Neuronal stem cell (in vitro differentiated cells): ENCODE measurements around the gene DGKD.
A peak's percentile ranks its signal among the peaks of the same experiment; 100 is the strongest.

Experiments
- DNase-seq: peaks from one replicate; pipeline ENCODE4 v3.0.0-alpha.2; 2013; ENCODE audit warnings: low spot score
- H2AFZ ChIP-seq: one replicate; pipeline ENCODE4 v1.6.1; 2013; ENCODE audit warnings: mild to moderate bottlenecking, low read length, inconsistent platforms
- H2AK5ac ChIP-seq: 2 replicates; pipeline ENCODE4 v1.6.1; 2013; ENCODE audit warnings: low read depth, mild to moderate bottlenecking, inconsistent platforms, low read length, moderate library complexity, mixed read lengths
- H2BK120ac ChIP-seq: 2 replicates; pipeline ENCODE4 v1.6.1; 2013; ENCODE audit warnings: low read depth, mild to moderate bottlenecking, inconsistent platforms, low read length, moderate library complexity, mixed read lengths
- H2BK12ac ChIP-seq: one replicate; pipeline ENCODE4 v1.6.1; 2013; ENCODE audit warnings: low read length, inconsistent platforms
- H2BK15ac ChIP-seq: 2 replicates; pipeline ENCODE4 v1.6.1; 2013; ENCODE audit warnings: mild to moderate bottlenecking, low read length, inconsistent platforms, mixed read lengths
- H2BK5ac ChIP-seq: one replicate; pipeline ENCODE4 v1.6.1; 2013; ENCODE audit warnings: inconsistent platforms, mild to moderate bottlenecking, low read length, moderate library complexity
- H3K14ac ChIP-seq: one replicate; pipeline ENCODE4 v1.6.1; 2013; ENCODE audit warnings: low read length, inconsistent platforms
- H3K18ac ChIP-seq: 2 replicates; pipeline ENCODE4 v1.6.1; 2013; ENCODE audit warnings: low read length, inconsistent platforms
- H3K23ac ChIP-seq: 2 replicates; pipeline ENCODE4 v1.6.1; 2013; ENCODE audit warnings: low read depth, mild to moderate bottlenecking, mixed read lengths, low read length, inconsistent platforms; ENCODE audit not compliant: poor library complexity
- H3K27ac ChIP-seq: replicated peaks from 3 replicates; pipeline ENCODE4 v1.5.1; 2013; ENCODE audit warnings: low read length, inconsistent platforms
- H3K27me3 ChIP-seq, 3 experiments: 2 replicates each; pipeline ENCODE4 v1.6.1; 2013; ENCODE audit warnings: low read length in 3 of 3, mild to moderate bottlenecking in 2 of 3, inconsistent platforms in 1 of 3, low read depth in 1 of 3, mixed read lengths in 1 of 3, moderate library complexity in 1 of 3; ENCODE audit not compliant: control insufficient read depth in 3 of 3, insufficient read depth in 3 of 3
- H3K36me3 ChIP-seq, 2 donors: replicated peaks in 1 of 2; 2 replicates each; pipeline ENCODE4 v1.6.1; 2013; ENCODE audit warnings: low read length in 2 of 2; ENCODE audit not compliant: control insufficient read depth in 2 of 2, insufficient read depth in 2 of 2
- H3K4ac ChIP-seq: 2 replicates; pipeline ENCODE4 v1.6.1; 2013; ENCODE audit warnings: inconsistent platforms, mild to moderate bottlenecking, low read length, moderate library complexity
- H3K4me1 ChIP-seq, 2 donors: 1 replicate in 1 of 2; 2 replicates in 1 of 2; pipeline ENCODE4 v1.6.1; 2013; ENCODE audit warnings: low read length in 2 of 2, low read depth in 1 of 2; ENCODE audit not compliant: control insufficient read depth in 2 of 2, insufficient read depth in 1 of 2
- H3K4me2 ChIP-seq: one replicate; pipeline ENCODE4 v1.6.1; 2013; ENCODE audit warnings: mild to moderate bottlenecking, low read length, inconsistent platforms; ENCODE audit not compliant: insufficient read depth, poor library complexity, severe bottlenecking
- H3K4me3 ChIP-seq, 2 donors: 2 replicates each; pipeline ENCODE4 v1.5.1; 2013; ENCODE audit warnings: low read length in 2 of 2, mild to moderate bottlenecking in 2 of 2, inconsistent platforms in 1 of 2, moderate library complexity in 1 of 2
- H3K79me1 ChIP-seq: one replicate; pipeline ENCODE4 v1.6.1; 2013; ENCODE audit warnings: low read depth, mild to moderate bottlenecking, inconsistent platforms, low read length, moderate library complexity
- H3K9ac ChIP-seq: one replicate; pipeline ENCODE4 v1.6.1; 2013; ENCODE audit warnings: mild to moderate bottlenecking, low read depth, low read length, inconsistent platforms; ENCODE audit not compliant: poor library complexity
- H3K9me3 ChIP-seq, 2 donors: replicated peaks in 1 of 2; 2 replicates each; pipeline versions ENCODE3 to v1.6.1; 2013; ENCODE audit warnings: low read length in 2 of 2, mild to moderate bottlenecking in 2 of 2, inconsistent platforms in 1 of 2, low read depth in 1 of 2, mixed read lengths in 1 of 2, moderate library complexity in 1 of 2; ENCODE audit not compliant: control insufficient read depth in 2 of 2, insufficient read depth in 1 of 2
- H4K8ac ChIP-seq: one replicate; pipeline ENCODE4 v1.6.1; 2013; ENCODE audit warnings: low read depth, mild to moderate bottlenecking, inconsistent platforms, low read length, moderate library complexity
- H4K91ac ChIP-seq: one replicate; pipeline ENCODE4 v1.6.1; 2013; ENCODE audit warnings: low read length, low read depth, mild to moderate bottlenecking, inconsistent platforms; ENCODE audit not compliant: poor library complexity
- WGBS, 2 donors: extraction: QIAGEN DNeasy Blood & Tissue Kit; methylation state at CpG; one replicate each; pipeline ENCODE4 v1.1.7; 2013; ENCODE audit warnings: missing lambda C conversion rate in 2 of 2, mixed read lengths in 1 of 2; ENCODE audit not compliant: insufficient read length in 2 of 2, insufficient replicate concordance in 1 of 2; ENCODE audit errors: extremely low coverage in 2 of 2; 5-methylcytosine and 5-hydroxymethylcytosine counted together

The DGKD gene

GRCh38 chr2:233368756-233369155 lies 14.5 kb downstream of the DGKD start:
- Histone ChIP-seq H3K36me3 (peaks cover 0 to 9% of the 10 kb centered on the region in 2 donors), H3K79me1 (no peaks in the 10 kb centered on the region), H2BK15ac (no peak overlapping the region), H2BK5ac (no peak overlapping the region), H3K14ac (no peak overlapping the region), H3K4ac (no peak overlapping the region), H3K27me3 (no peaks in the 10 kb centered on the region), H4K8ac (no peak overlapping the region), H2BK120ac (no peak overlapping the region), H3K9me3 (peaks cover 0 to 17% of the 10 kb centered on the region in 2 donors), H2AK5ac (no peak overlapping the region), H2BK12ac (no peak overlapping the region), H3K4me2 (no peak overlapping the region), H3K9ac (no peak overlapping the region), H3K4me1 (peaks cover 0 to 3% of the 10 kb centered on the region in 2 donors), H2AFZ (no peak overlapping the region), H3K4me3 (no peak overlapping the region), H3K18ac (no peak overlapping the region), H3K23ac (no peak overlapping the region), H4K91ac (no peak overlapping the region), H3K27ac (no peak overlapping the region)
- no peak for DNase-seq
- WGBS, 2 donors, result no CpG with 5 or more reads among the region's 5 CpGs

GRCh38 chr2:233369462-233369861 lies 15.2 kb downstream of the DGKD start:
- Histone ChIP-seq H3K27ac (no peak overlapping the region), H3K23ac (peak overlapping the region; percentile 77)
- no CpG with 5 or more reads among the region's 8 CpGs for WGBS, 2 donors

GRCh38 chr2:233369897-233370685 lies 15.8 kb downstream of the DGKD start:
- H2BK120ac ChIP-seq, result no peak overlapping the region
- no peaks in the 10 kb centered on the region for H3K27me3 ChIP-seq
- peaks cover 0 to 3% of the 10 kb centered on the region in 2 donors for H3K4me1 ChIP-seq
- H3K27ac ChIP-seq, result no peak overlapping the region
- H4K91ac ChIP-seq, result no peak overlapping the region
- H2BK12ac ChIP-seq, result no peak overlapping the region
- H2BK5ac ChIP-seq, result no peak overlapping the region
- no peak for DNase-seq
- H3K18ac ChIP-seq, result no peak overlapping the region
- no peak overlapping the region for H3K14ac ChIP-seq
- no peaks in the 10 kb centered on the region for H3K79me1 ChIP-seq
- H3K4ac ChIP-seq, result no peak overlapping the region
- no peak overlapping the region for H2AFZ ChIP-seq
- H3K4me3 ChIP-seq, result no peak overlapping the region
- no CpG with 5 or more reads among the region's 9 CpGs for WGBS, 2 donors
- H2AK5ac ChIP-seq, result no peak overlapping the region
- H3K9me3 ChIP-seq, result peaks cover 0 to 7% of the 10 kb centered on the region in 2 donors
- no peak overlapping the region for H3K4me2 ChIP-seq
- peaks cover 0 to 9% of the 10 kb centered on the region in 2 donors for H3K36me3 ChIP-seq
- peak overlapping the region; percentile 77 for H3K23ac ChIP-seq
- no peak overlapping the region for H4K8ac ChIP-seq
- no peak overlapping the region for H2BK15ac ChIP-seq
- no peak overlapping the region for H3K9ac ChIP-seq

More at GRCh38 chr2:233369462-233369861, 15.2 kb downstream of the DGKD start:
- H3K18ac ChIP-seq, result no peak overlapping the region
- H3K9ac ChIP-seq, result no peak overlapping the region
- no peaks in the 10 kb centered on the region for H3K79me1 ChIP-seq
- H3K4me2 ChIP-seq, result no peak overlapping the region
- no peak overlapping the region for H4K8ac ChIP-seq
- H3K27me3 ChIP-seq, result no peaks in the 10 kb centered on the region
- H2AK5ac ChIP-seq, result no peak overlapping the region
- no peak overlapping the region for H3K4ac ChIP-seq
- H3K4me3 ChIP-seq, result no peak overlapping the region
- peaks cover 0 to 3% of the 10 kb centered on the region in 2 donors for H3K4me1 ChIP-seq
- H2BK12ac ChIP-seq, result peak overlapping the region; percentile 14
- H2BK15ac ChIP-seq, result no peak overlapping the region
- peaks cover 0 to 10% of the 10 kb centered on the region in 2 donors for H3K9me3 ChIP-seq
- H2BK120ac ChIP-seq, result no peak overlapping the region
- H3K36me3 ChIP-seq, result peaks cover 0 to 9% of the 10 kb centered on the region in 2 donors
- H2BK5ac ChIP-seq, result no peak overlapping the region
- H3K14ac ChIP-seq, result no peak overlapping the region
- no peak for DNase-seq
- no peak overlapping the region for H4K91ac ChIP-seq
- no peak overlapping the region for H2AFZ ChIP-seq

- H3K36me3 ChIP-seq, result peaks cover 0 to 10% of the 10 kb centered on the region in 2 donors
- no peak overlapping the region for H3K4ac ChIP-seq
- no peak overlapping the region for H4K91ac ChIP-seq
- no peak overlapping the region for H2BK15ac ChIP-seq
- H2AFZ ChIP-seq, result no peak overlapping the region
- H3K18ac ChIP-seq, result no peak overlapping the region
- H3K4me1 ChIP-seq, result peaks cover 0 to 3% of the 10 kb centered on the region in 2 donors
- H2AK5ac ChIP-seq, result no peak overlapping the region
- no peak overlapping the region for H3K9ac ChIP-seq
- no CpG with 5 or more reads among the region's 2 CpGs for WGBS, 2 donors
- H2BK120ac ChIP-seq, result no peak overlapping the region
- H3K27me3 ChIP-seq, result no peaks in the 10 kb centered on the region
- no peak overlapping the region for H3K23ac ChIP-seq
- no peak overlapping the region for H3K14ac ChIP-seq
- H2BK5ac ChIP-seq, result no peak overlapping the region
- peaks cover 0 to 7% of the 10 kb centered on the region in 2 donors for H3K9me3 ChIP-seq
- H4K8ac ChIP-seq, result no peak overlapping the region
- no peak for DNase-seq
- no peak overlapping the region for H3K27ac ChIP-seq
- H3K79me1 ChIP-seq, result no peaks in the 10 kb centered on the region
- no peak overlapping the region for H2BK12ac ChIP-seq
- no peak overlapping the region for H3K4me2 ChIP-seq
- H3K4me3 ChIP-seq, result no peak overlapping the region
Measured at GRCh38 chr2:233371641-233372040, 17.3 kb downstream of the DGKD start.
